ENCODE measurements around the gene ACACA. TPM values are rescaled to one million over a fixed set of nuclear protein-coding genes. Genes with fewer than 3 reads are reported as not detected.

ACACA gene
- total and polyA plus RNA-seq, 2 experiments from 2014 or later, result 59.6 to 164 TPM

DNA sequence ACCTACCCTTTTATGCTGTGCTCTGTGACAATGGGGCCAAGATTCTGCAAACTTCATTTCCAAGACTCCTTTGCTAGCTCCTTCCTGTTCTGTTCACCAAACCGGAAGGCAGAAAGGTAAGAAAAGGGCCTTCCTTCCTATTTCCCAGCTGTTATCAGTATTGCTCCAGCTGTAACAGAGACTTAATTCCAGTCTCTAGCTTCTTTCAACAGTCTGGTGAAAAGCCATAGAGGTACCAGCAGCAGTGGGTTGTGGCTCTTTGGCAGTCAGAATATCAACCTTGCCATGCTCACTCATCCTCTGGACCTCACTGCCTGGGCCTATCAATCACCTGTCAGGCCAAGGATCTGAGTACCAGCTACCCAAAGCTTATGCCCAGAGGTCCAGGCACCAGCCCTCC is 120.2 kb downstream of the ACACA start:
- Mint-ChIP-seq H3K27me3 (ENCODE audit: insufficient read depth, low read depth, poor library complexity) (no peaks in the 10 kb centered on the region), H3K4me3 (no peak overlapping the region), H3K27ac (peak overlapping the region; percentile 26), H3K36me3 (ENCODE audit: low read depth) (peaks cover 16% of the 10 kb centered on the region), H3K4me1 (peaks cover 11% of the 10 kb centered on the region), H3K9me3 (no peaks in the 10 kb centered on the region; the same call in 2 of the 3 replicates)
- Histone ChIP-seq H4K20me1 (replicated peaks; ENCODE audit: insufficient read depth) (0 out of 2 replicates have a peak, but pooled peaks cover 20% of the 10 kb centered on the region), H3K4me1 (ENCODE audit: insufficient read depth) (peaks cover 8% of the 10 kb centered on the region; the same call in 1 of the 2 replicates), H3K4me2 (no peak overlapping the region), H3K4me3 (no peak overlapping the region), H2AFZ (no peak overlapping the region), H3K27me3 (ENCODE audit: insufficient read depth) (no peaks in the 10 kb centered on the region), H3K79me2 (replicated peaks; ENCODE audit: insufficient read depth) (peaks cover 67% of the 10 kb centered on the region), H3K36me3 (ENCODE audit: insufficient read depth) (peaks cover 10% of the 10 kb centered on the region), H3F3A (replicated peaks; ENCODE audit: low read depth) (0 out of 2 replicates have a peak, but pooled peaks cover 9% of the 10 kb centered on the region), H3K27ac (ENCODE audit: low read depth) (no peak overlapping the region), H3K9me2 (ENCODE audit: insufficient read depth) (no peaks in the 10 kb centered on the region)
- no peak for ATAC-seq
- no peak for DNase-seq (ENCODE audit: low spot score)
- TF ChIP-seq ZNF331 (CRISPR knock-in tag; IDR thresholded peaks at IDR 0.05; ENCODE audit: low read depth), result no peak
- TF ChIP-seq, protein P1, sequence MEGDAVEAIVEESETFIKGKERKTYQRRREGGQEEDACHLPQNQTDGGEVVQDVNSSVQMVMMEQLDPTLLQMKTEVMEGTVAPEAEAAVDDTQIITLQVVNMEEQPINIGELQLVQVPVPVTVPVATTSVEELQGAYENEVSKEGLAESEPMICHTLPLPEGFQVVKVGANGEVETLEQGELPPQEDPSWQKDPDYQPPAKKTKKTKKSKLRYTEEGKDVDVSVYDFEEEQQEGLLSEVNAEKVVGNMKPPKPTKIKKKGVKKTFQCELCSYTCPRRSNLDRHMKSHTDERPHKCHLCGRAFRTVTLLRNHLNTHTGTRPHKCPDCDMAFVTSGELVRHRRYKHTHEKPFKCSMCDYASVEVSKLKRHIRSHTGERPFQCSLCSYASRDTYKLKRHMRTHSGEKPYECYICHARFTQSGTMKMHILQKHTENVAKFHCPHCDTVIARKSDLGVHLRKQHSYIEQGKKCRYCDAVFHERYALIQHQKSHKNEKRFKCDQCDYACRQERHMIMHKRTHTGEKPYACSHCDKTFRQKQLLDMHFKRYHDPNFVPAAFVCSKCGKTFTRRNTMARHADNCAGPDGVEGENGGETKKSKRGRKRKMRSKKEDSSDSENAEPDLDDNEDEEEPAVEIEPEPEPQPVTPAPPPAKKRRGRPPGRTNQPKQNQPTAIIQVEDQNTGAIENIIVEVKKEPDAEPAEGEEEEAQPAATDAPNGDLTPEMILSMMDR (conservative IDR thresholded peaks at IDR 0.05; ENCODE audit: low read depth in 2 of 2), result no peak
- TF ChIP-seq, protein P2, sequence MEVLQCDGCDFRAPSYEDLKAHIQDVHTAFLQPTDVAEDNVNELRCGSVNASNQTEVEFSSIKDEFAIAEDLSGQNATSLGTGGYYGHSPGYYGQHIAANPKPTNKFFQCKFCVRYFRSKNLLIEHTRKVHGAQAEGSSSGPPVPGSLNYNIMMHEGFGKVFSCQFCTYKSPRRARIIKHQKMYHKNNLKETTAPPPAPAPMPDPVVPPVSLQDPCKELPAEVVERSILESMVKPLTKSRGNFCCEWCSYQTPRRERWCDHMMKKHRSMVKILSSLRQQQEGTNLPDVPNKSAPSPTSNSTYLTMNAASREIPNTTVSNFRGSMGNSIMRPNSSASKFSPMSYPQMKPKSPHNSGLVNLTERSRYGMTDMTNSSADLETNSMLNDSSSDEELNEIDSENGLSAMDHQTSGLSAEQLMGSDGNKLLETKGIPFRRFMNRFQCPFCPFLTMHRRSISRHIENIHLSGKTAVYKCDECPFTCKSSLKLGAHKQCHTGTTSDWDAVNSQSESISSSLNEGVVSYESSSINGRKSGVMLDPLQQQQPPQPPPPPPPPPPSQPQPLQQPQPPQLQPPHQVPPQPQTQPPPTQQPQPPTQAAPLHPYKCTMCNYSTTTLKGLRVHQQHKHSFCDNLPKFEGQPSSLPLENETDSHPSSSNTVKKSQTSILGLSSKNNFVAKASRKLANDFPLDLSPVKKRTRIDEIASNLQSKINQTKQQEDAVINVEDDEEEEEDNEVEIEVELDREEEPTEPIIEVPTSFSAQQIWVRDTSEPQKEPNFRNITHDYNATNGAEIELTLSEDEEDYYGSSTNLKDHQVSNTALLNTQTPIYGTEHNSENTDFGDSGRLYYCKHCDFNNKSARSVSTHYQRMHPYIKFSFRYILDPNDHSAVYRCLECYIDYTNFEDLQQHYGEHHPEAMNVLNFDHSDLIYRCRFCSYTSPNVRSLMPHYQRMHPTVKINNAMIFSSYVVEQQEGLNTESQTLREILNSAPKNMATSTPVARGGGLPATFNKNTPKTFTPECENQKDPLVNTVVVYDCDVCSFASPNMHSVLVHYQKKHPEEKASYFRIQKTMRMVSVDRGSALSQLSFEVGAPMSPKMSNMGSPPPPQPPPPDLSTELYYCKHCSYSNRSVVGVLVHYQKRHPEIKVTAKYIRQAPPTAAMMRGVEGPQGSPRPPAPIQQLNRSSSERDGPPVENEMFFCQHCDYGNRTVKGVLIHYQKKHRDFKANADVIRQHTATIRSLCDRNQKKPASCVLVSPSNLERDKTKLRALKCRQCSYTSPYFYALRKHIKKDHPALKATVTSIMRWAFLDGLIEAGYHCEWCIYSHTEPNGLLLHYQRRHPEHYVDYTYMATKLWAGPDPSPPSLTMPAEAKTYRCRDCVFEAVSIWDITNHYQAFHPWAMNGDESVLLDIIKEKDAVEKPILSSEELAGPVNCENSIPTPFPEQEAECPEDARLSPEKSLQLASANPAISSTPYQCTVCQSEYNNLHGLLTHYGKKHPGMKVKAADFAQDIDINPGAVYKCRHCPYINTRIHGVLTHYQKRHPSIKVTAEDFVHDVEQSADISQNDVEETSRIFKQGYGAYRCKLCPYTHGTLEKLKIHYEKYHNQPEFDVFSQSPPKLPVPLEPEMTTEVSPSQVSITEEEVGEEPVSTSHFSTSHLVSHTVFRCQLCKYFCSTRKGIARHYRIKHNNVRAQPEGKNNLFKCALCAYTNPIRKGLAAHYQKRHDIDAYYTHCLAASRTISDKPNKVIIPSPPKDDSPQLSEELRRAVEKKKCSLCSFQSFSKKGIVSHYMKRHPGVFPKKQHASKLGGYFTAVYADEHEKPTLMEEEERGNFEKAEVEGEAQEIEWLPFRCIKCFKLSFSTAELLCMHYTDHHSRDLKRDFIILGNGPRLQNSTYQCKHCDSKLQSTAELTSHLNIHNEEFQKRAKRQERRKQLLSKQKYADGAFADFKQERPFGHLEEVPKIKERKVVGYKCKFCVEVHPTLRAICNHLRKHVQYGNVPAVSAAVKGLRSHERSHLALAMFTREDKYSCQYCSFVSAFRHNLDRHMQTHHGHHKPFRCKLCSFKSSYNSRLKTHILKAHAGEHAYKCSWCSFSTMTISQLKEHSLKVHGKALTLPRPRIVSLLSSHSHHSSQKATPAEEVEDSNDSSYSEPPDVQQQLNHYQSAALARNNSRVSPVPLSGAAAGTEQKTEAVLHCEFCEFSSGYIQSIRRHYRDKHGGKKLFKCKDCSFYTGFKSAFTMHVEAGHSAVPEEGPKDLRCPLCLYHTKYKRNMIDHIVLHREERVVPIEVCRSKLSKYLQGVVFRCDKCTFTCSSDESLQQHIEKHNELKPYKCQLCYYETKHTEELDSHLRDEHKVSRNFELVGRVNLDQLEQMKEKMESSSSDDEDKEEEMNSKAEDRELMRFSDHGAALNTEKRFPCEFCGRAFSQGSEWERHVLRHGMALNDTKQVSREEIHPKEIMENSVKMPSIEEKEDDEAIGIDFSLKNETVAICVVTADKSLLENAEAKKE (CRISPR knock-in tag; IDR thresholded peaks at IDR 0.05), result no peak
- TF ChIP-seq, protein P3, sequence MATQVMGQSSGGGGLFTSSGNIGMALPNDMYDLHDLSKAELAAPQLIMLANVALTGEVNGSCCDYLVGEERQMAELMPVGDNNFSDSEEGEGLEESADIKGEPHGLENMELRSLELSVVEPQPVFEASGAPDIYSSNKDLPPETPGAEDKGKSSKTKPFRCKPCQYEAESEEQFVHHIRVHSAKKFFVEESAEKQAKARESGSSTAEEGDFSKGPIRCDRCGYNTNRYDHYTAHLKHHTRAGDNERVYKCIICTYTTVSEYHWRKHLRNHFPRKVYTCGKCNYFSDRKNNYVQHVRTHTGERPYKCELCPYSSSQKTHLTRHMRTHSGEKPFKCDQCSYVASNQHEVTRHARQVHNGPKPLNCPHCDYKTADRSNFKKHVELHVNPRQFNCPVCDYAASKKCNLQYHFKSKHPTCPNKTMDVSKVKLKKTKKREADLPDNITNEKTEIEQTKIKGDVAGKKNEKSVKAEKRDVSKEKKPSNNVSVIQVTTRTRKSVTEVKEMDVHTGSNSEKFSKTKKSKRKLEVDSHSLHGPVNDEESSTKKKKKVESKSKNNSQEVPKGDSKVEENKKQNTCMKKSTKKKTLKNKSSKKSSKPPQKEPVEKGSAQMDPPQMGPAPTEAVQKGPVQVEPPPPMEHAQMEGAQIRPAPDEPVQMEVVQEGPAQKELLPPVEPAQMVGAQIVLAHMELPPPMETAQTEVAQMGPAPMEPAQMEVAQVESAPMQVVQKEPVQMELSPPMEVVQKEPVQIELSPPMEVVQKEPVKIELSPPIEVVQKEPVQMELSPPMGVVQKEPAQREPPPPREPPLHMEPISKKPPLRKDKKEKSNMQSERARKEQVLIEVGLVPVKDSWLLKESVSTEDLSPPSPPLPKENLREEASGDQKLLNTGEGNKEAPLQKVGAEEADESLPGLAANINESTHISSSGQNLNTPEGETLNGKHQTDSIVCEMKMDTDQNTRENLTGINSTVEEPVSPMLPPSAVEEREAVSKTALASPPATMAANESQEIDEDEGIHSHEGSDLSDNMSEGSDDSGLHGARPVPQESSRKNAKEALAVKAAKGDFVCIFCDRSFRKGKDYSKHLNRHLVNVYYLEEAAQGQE (IDR thresholded peaks at IDR 0.05; ENCODE audit: unreplicated experiment), result no peak
- no peak for TF ChIP-seq EZH2 (IDR thresholded peaks at IDR 0.05; ENCODE audit: low read depth, unreplicated experiment)
- TF ChIP-seq ZNF114 (CRISPR knock-in tag; IDR thresholded peaks at IDR 0.05), result no peak
- no peak for TF ChIP-seq POLR2AphosphoS5 (IDR thresholded peaks at IDR 0.05; ENCODE audit: low read depth)
- TF ChIP-seq EZH2phosphoT487 (IDR thresholded peaks at IDR 0.05; ENCODE audit: unreplicated experiment), result no peak
- no peak for TF ChIP-seq JUNB (IDR thresholded peaks at IDR 0.05; ENCODE audit: unreplicated experiment)
- no peak for TF ChIP-seq STAT1 (IDR thresholded peaks at IDR 0.05; ENCODE audit: unreplicated experiment)
- TF ChIP-seq NANOG (IDR thresholded peaks at IDR 0.05; ENCODE audit: borderline replicate concordance), result no peak
- no peak for TF ChIP-seq CREB1 (CRISPR knock-in tag; IDR thresholded peaks at IDR 0.05; ENCODE audit: low read depth)
- TF ChIP-seq, protein P4, sequence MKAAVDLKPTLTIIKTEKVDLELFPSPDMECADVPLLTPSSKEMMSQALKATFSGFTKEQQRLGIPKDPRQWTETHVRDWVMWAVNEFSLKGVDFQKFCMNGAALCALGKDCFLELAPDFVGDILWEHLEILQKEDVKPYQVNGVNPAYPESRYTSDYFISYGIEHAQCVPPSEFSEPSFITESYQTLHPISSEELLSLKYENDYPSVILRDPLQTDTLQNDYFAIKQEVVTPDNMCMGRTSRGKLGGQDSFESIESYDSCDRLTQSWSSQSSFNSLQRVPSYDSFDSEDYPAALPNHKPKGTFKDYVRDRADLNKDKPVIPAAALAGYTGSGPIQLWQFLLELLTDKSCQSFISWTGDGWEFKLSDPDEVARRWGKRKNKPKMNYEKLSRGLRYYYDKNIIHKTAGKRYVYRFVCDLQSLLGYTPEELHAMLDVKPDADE (IDR thresholded peaks at IDR 0.05), result no peak

Data from GM23338 (cell line).